ENCODE data around the gene PROCA1.
"Not testable (repeated sequence)": the region's sequence is repeated elsewhere in the genome, so short reads cannot be mapped to it uniquely, and the experiment has no call there.

Gene PROCA1

DNA sequence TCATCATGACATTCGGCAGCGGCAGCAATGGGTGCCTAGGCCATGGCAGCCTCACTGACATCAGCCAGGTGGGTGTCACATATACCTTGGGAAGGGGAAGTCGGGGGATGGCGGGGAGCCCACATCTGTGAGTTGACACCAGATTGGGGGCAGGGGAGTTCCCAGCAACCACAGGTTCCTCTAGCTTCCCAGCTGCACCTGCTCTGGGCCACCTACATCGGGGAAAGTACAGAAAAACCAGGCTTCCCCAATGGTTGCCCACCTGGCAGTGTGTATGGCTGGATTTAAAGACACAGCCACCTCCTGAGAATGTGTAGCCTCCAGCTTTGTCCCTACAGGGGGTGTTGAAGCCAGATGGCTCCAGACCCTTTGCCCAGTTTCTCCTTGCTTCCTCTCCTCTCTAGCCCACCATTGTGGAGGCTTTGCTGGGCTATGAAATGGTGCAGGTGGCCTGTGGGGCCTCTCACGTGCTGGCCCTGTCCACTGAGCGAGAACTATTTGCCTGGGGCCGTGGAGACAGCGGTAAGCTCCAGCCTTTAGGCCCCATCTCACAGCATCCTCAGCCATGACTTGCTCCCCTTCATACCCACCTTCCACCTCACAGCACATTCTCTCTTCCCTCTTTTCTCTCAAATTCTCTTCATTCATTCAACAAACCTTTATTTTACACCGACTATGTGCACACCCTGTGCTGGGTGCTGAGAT is 27.1 kb upstream of the PROCA1 start:
- H3K27me3 ChIP-seq (ENCODE audit: insufficient read depth, low read depth, severe bottlenecking): no peaks in the 10 kb centered on the region
- TF ChIP-seq, protein P1, sequence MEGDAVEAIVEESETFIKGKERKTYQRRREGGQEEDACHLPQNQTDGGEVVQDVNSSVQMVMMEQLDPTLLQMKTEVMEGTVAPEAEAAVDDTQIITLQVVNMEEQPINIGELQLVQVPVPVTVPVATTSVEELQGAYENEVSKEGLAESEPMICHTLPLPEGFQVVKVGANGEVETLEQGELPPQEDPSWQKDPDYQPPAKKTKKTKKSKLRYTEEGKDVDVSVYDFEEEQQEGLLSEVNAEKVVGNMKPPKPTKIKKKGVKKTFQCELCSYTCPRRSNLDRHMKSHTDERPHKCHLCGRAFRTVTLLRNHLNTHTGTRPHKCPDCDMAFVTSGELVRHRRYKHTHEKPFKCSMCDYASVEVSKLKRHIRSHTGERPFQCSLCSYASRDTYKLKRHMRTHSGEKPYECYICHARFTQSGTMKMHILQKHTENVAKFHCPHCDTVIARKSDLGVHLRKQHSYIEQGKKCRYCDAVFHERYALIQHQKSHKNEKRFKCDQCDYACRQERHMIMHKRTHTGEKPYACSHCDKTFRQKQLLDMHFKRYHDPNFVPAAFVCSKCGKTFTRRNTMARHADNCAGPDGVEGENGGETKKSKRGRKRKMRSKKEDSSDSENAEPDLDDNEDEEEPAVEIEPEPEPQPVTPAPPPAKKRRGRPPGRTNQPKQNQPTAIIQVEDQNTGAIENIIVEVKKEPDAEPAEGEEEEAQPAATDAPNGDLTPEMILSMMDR (IDR thresholded peaks at IDR 0.05; ENCODE audit: low read depth, low read length): no peak
- peaks cover 9% of the 10 kb centered on the region; the same call in 1 of the 2 replicates for H3K36me3 ChIP-seq
- DNase-seq: no peak
- H3K27ac ChIP-seq: no peak overlapping the region
- peaks cover 3% of the 10 kb centered on the region for H3K9me3 ChIP-seq (ENCODE audit: severe bottlenecking)
- H3K4me3 ChIP-seq (ENCODE audit: low read depth, low read length): no peak overlapping the region

DNA sequence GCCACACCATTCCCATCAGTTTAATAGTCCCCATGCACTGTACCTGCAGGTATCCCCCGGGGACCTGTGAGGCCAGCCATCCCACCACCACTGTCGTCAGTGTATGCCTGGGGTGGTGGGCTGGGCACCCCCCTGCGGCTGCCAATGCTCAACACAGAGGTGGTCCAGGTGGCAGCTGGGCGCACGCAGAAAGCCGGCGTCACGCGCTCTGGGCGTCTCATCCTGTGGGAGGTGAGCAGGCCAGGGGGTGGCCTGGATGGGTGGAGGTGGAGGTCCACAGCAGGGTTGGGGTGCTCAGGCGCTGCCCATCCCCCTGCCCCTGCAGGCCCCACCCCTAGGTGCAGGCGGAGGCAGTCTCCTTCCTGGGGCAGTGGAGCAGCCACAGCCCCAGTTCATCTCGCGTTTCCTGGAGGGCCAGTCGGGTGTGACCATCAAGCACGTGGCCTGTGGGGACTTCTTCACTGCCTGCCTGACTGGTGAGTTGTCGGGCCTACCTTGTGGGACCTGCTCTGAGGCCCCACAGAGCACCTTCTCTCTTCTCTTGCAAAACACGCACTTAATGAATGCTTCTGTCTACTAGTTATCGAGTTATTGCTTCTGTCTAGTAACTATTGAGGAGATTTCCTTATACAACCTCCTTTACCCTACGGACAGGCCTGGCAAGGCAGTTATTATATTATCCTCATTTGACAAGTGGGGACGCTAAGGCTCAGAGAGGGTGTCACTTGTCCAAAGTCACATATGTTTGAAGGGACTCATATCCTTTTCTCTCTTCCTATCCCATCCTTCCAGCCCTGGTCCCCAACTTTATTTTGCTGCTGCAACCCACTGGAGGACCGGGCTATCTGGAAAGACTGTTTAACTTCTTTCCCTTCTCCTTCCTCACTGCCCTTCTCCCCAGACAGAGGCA is 26.3 kb upstream of the PROCA1 start:
- Histone ChIP-seq H3K27me3 (ENCODE audit: insufficient read depth, low read depth, severe bottlenecking) (no peaks in the 10 kb centered on the region), H3K9me3 (ENCODE audit: severe bottlenecking) (peaks cover 3% of the 10 kb centered on the region), H3K36me3 (peaks cover 9% of the 10 kb centered on the region; the same call in 1 of the 2 replicates), H3K27ac (no peak overlapping the region), H3K4me3 (ENCODE audit: low read depth, low read length) (no peak overlapping the region)
- DNase-seq: no peak
- TF ChIP-seq, protein P1 (IDR thresholded peaks at IDR 0.05; ENCODE audit: low read depth, low read length): no peak

DNA sequence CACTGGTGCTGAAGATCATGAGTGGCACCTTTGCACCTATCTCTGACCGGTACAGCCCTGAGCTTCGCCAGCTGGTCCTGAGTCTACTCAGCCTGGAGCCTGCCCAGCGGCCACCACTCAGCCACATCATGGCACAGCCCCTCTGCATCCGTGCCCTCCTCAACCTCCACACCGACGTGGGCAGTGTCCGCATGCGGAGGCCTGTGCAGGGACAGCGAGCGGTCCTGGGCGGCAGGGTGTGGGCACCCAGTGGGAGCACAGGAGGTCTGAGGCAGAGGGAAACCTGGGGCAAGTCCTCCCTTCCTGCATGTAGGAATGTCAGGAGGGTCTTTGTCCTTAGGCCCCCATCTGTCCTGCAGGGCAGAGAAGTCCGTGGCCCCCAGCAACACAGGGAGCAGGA is 25.6 kb upstream of the PROCA1 start:
- Histone ChIP-seq H3K36me3 (peaks cover 9% of the 10 kb centered on the region; the same call in 1 of the 2 replicates), H3K27me3 (ENCODE audit: insufficient read depth, low read depth, severe bottlenecking) (no peaks in the 10 kb centered on the region), H3K9me3 (ENCODE audit: severe bottlenecking) (peaks cover 3% of the 10 kb centered on the region), H3K27ac (no peak overlapping the region), H3K4me3 (ENCODE audit: low read depth, low read length) (no peak overlapping the region)
- TF ChIP-seq, protein P1 (IDR thresholded peaks at IDR 0.05; ENCODE audit: low read depth, low read length): no peak
- DNase-seq: no peak

DNA sequence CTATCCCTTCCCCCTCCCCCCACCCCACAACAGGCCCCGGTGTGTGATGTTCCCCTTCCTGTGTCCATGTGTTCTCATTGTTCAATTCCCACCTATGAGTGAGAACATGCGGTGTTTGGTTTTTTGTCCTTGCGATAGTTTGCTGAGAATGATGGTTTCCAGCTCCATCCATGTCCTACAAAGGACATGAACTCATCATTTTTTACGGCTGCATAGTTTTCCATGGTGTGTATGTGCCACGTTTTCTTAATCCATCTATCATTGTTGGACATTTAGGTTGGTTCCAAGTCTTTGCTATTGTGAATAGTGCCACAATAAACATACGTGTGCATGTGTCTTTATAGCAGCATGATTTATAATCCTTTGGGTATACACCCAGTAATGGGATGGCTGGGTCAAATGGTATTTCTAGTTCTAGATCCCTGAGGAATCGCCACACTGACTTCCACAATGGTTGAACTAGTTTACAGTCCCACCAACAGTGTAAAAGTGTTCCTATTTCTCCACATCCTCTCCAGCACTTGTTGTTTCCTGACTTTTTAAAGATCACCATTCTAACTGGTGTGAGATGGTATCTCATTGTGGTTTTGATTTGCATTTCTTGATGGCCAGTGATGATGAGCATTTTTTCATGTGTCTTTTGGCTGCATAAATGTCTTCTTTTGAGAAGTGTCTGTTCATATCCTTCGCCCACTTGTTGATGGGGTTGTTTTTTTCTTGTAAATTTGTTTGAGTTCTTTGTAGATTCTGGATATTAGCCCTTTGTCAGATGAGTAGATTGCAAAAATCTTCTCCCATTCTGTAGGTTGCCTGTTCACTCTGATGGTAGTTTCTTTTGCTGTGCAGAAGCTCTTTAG is 24.5 kb upstream of the PROCA1 start:
- H3K9me3 ChIP-seq (ENCODE audit: severe bottlenecking); DNase-seq; H3K4me3 ChIP-seq (ENCODE audit: low read depth, low read length); H3K27ac ChIP-seq; H3K36me3 ChIP-seq; H3K27me3 ChIP-seq (ENCODE audit: insufficient read depth, low read depth, severe bottlenecking): not testable (repeated sequence)

DNA sequence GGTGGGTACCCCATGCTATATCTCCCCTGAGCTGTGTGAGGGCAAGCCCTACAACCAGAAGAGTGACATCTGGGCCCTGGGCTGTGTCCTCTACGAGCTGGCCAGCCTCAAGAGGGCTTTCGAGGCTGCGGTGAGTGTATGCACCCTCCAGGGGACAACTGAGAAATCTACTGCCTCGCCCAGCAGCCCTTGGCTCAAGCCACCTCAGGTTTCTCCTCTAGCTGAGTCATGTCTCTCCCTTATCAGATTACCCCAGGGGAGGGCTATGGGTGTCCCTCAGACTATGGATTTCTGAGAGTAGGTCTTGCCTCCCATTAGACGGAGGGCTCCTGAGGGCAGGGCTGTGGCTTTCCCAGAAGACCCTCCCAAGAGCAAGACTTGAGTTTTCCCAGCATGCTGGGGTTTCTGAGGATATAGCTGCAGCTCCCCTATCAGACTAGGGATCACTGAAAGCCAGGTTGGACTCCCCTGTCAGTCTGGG is 23.6 kb upstream of the PROCA1 start:
- Histone ChIP-seq H3K27me3 (ENCODE audit: insufficient read depth, low read depth, severe bottlenecking) (no peaks in the 10 kb centered on the region), H3K27ac (no peak overlapping the region), H3K36me3 (peaks cover 9% of the 10 kb centered on the region; the same call in 1 of the 2 replicates), H3K4me3 (ENCODE audit: low read depth, low read length) (no peak overlapping the region), H3K9me3 (ENCODE audit: severe bottlenecking) (peaks cover 3% of the 10 kb centered on the region)
- no peak for DNase-seq
- TF ChIP-seq, protein P1 (IDR thresholded peaks at IDR 0.05; ENCODE audit: low read depth, low read length): no peak

Measured in WERI-Rb-1 (cell line).